NCI-H2196 treated with DMSO at 0.1 percent for 48 hours (cell line): Measurements from ENCODE around the gene SAP30L.

Source experiments
- DNase-seq: peaks from one replicate; lab custom pipeline; 2025; ENCODE audit not compliant: unreplicated experiment; lab: John Stamatoyannopoulos, UW

The SAP30L gene

DNA sequence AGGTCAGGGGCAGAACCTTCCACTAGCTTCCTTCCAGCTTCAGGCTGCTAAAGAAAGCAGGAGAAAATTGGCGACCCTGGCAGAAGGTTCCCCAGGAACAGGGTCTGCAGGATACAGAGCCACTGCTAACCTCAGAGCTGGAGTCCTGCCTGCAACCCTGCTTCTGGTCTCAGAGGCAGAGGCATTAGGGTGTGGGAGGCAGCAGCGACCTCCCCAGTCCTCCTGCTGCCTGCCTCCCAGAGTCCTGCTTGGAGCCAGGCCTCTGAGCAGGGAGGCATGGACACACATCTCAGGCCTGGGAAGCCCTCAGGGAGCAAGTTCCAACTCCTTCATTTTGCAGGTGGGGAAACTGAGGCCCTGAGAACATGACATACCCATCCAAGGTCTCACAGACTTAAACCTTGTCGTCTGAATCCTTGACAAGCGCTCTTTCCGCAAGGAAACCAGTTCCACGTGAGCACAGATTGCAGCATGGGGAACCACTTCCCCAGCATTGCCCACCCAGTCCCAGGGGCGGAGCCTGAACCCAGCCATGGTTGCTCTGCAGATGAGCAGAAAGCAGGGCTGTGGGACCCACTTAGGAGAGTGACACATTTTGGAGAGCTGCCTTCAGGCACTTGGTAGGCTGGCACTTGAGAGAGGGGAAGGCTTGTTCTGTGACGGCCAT is 60.4 kb downstream of the SAP30L start:
- no peak for DNase-seq

DNA sequence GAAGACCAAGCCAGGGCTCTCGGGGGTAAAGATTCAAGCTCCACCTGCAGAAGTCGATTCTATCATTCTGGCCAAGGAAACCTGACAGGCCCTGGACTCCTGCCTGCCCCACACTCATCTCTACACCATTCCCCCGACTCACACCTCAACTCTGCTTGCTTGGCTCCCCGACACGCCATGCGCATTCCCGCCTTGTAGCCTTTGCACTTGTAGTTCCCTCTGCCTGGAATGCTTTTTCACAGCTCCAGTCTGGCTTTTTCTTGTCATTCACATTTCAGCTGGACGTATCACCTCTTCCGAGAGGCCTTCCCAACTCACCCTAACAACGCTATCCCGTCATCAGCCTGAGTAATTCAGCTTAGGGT is 60.9 kb downstream of the SAP30L start:
- DNase-seq, result no peak

- no peak for DNase-seq
These were observed 62.3 kb downstream of the SAP30L start for GRCh38 chr5:154508114-154508513.

- no peak for DNase-seq
These were observed 64.2 kb downstream of the SAP30L start for GRCh38 chr5:154509784-154510555.
